K562 (cell line): ENCODE data around the gene IPPK. TPM values are rescaled to one million over a fixed set of nuclear protein-coding genes. Genes with fewer than 3 reads are reported as not detected.
A peak's percentile ranks its signal among the peaks of the same experiment; 100 is the strongest.

Experiments
- CBX5 ChIP-seq: IDR thresholded peaks from 2 replicates; pipeline ENCODE4 v1.6.1; 2014; ENCODE audit warnings: low read depth, borderline replicate concordance
- CREBBP ChIP-seq: IDR thresholded peaks from one replicate; pipeline ENCODE4 v1.6.1; 2012; ENCODE audit warnings: low read depth, mild to moderate bottlenecking, control low read depth, inconsistent platforms, low read length
- ESRRA ChIP-seq: fragments of 450-650 bp; IDR thresholded peaks from 2 replicates; pipeline ENCODE4 v1.6.1; 2014; ENCODE audit warnings: low read depth, mild to moderate bottlenecking, moderate library complexity, borderline replicate concordance
- HNRNPL ChIP-seq: fragments of 200-400 bp; formaldehyde crosslinking; IDR thresholded peaks from 2 replicates; pipeline ENCODE4 v1.6.1; 2017; ENCODE audit warnings: low read depth, mild to moderate bottlenecking, low read length
- KDM2B ChIP-seq: fragments of 250-450 bp; sonication (Bioruptor Pico); IDR thresholded peaks from 2 replicates; pipeline ENCODE4 v1.8.0; 2021; ENCODE audit warnings: mild to moderate bottlenecking, moderate library complexity
- MAFF ChIP-seq: IDR thresholded peaks from 2 replicates; pipeline ENCODE4 v1.6.1; 2012; ENCODE audit warnings: low read length, improper control_type of control experiment
- RUNX1 ChIP-seq: sonication (generic); IDR thresholded peaks from 2 replicates; pipeline ENCODE4 v1.6.1; 2016; ENCODE audit warnings: antibody characterized with exemption, low read depth
- STAT5A ChIP-seq: IDR thresholded peaks from 2 replicates; pipeline ENCODE4 v1.6.1; 2012; ENCODE audit warnings: low read length, inconsistent platforms, borderline replicate concordance
- ZBTB1 ChIP-seq: sonication (generic); formaldehyde crosslinking; IDR thresholded peaks from 2 replicates; pipeline ENCODE4 v1.8.1; 2023; ENCODE audit warnings: missing genetic modification reagents, low read depth, mild to moderate bottlenecking, borderline replicate concordance
- ZFP36 ChIP-seq: fragments of 150-350 bp; IDR thresholded peaks from 2 replicates; pipeline ENCODE4 v1.6.1; 2018; ENCODE audit warnings: low read length, low read depth; ENCODE audit not compliant: partially characterized antibody
- ZKSCAN8 ChIP-seq: fragments of 200-800 bp; sonication (Bioruptor generic); IDR thresholded peaks from 2 replicates; pipeline ENCODE4 v1.6.1; 2016; ENCODE audit warnings: missing genetic modification characterization, missing compliant biosample characterization
- ZNF274 ChIP-seq: IDR thresholded peaks from 2 replicates; pipeline ENCODE4 v1.6.1; 2011; ENCODE audit warnings: low read depth, mild to moderate bottlenecking, low read length, moderate library complexity, borderline replicate concordance
- ZNF644 ChIP-seq: fragments of 200-800 bp; sonication (Bioruptor generic); IDR thresholded peaks from 2 replicates; pipeline ENCODE4 v1.6.1; 2016; ENCODE audit warnings: low read depth, missing genetic modification characterization, missing compliant biosample characterization
- polyA plus RNA-seq, 8 experiments: library from polyadenylated mRNA; depleted of rRNA in 4 of 8; stranded (reverse) in 5 of 8; unstranded in 3 of 8; fragments of >200 nt; fragmentation: Nextera tagmentation in 2 of 8; fragmentation: Illumina TruSeq in 1 of 8; extraction: Ambion mirVana in 2 of 8; extraction: Trizol in 1 of 8; gene quantifications; 2 replicates each; pipeline versions ENCODE4 v1.2.1 to v1.2.3, GENCODE V29; 2011 to 2014; ENCODE audit warnings: inconsistent platforms in 1 of 8, missing spikeins in 1 of 8
- total RNA-seq, 7 experiments: library from RNA; depleted of rRNA in 6 of 7; stranded (reverse); fragments of >200 nt in 6 of 7; fragmentation: Illumina TruSeq in 2 of 7; extraction: Trizol in 2 of 7; gene quantifications; 2 replicates each; pipeline versions ENCODE4 v1.2.1 to v1.2.3, GENCODE V29; 2011 to 2021; ENCODE audit warnings: low replicate concordance in 1 of 7
- TF ChIP-seq, protein P1 (sequence below), 3 experiments: IDR thresholded peaks in 2 of 3; conservative IDR thresholded peaks in 1 of 3; 2 replicates each; pipeline ENCODE4 v1.5.1; 2011 to 2012; ENCODE audit warnings: low read length in 3 of 3, mild to moderate bottlenecking in 3 of 3, control low read depth in 2 of 3, improper control_type of control experiment in 1 of 3, inconsistent platforms in 1 of 3, low read depth in 1 of 3, mixed read lengths in 1 of 3, moderate library complexity in 1 of 3; ENCODE audit not compliant: insufficient read depth in 2 of 3
- TF ChIP-seq, protein P2 (sequence below): fragments of 450-650 bp; IDR thresholded peaks from 2 replicates; pipeline ENCODE4 v1.6.1; 2017; ENCODE audit warnings: mild to moderate bottlenecking, moderate library complexity
- TF ChIP-seq, protein P3 (sequence below), 2 experiments: fragments of 450-650 bp; formaldehyde crosslinking in 1 of 2; IDR thresholded peaks; 2 replicates each; pipeline versions ENCODE4 v1.4.0 to v1.6.1; 2014 to 2020; ENCODE audit warnings: mild to moderate bottlenecking in 2 of 2, borderline replicate concordance in 1 of 2, low read depth in 1 of 2

The IPPK gene
- total and polyA plus RNA-seq, 9 of the 15 experiments (the other 6 are each of a cell fraction or from before 2014, with no cell fraction given) = 3.1 to 22.2 (median 11.2) TPM

DNA sequence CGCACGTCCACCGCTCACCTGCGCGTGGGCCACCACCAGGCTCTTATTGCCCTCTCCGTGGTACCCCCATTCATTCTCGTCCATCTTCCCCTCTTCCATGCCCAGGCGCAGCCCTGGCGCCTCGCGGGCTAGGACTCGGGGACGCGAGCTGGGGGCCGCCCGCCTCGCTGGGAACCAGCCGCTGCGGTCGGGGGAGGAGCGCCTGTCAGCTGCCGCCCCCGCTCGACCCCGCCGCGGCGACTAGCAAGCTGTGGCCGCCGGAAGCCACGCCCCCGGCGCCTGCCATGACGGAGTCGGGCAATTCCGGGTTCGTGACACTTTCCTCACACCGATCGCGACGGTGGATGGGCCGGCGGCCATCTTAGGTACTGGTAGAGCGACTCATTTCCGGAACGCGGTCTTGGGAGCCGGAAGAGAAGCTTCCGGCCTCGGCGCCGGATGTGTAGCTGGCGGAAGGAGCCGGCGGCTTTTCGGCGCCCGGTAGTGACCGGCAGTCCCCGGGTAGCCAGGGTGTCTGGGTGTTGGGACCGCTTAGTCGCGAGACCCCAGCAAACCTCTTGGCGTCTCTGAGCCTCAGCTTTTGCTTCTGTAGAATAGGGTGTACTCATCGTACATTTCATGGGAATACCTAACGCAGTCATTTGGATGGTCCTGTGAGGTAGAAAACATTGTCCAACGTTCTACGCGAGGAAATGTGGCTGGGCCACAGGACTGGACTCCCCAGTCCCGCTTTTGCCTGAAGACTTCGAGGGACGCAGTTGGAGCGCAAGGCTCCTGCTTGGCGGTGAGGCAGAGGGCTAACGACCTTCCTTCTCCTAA, at the start of gene IPPK (continued):
- TF ChIP-seq CBX5 (peak; percentile 25; the same call in 1 of the 2 replicates), STAT5A (no peak; the same call in 1 of the 2 replicates), ESRRA (peak; percentile 73; the same call in 1 of the 2 replicates), KDM2B (CRISPR knock-in tag) (no peak), CREBBP (no peak), ZFP36 (no peak), ZBTB1 (CRISPR knock-in tag) (no peak), ZNF644 (tag) (peak; percentile 14; the same call in 1 of the 2 replicates), ZKSCAN8 (no peak), RUNX1 (no peak), HNRNPL (no peak), ZNF274 (no peak), MAFF (no peak)
- TF ChIP-seq, protein P1, sequence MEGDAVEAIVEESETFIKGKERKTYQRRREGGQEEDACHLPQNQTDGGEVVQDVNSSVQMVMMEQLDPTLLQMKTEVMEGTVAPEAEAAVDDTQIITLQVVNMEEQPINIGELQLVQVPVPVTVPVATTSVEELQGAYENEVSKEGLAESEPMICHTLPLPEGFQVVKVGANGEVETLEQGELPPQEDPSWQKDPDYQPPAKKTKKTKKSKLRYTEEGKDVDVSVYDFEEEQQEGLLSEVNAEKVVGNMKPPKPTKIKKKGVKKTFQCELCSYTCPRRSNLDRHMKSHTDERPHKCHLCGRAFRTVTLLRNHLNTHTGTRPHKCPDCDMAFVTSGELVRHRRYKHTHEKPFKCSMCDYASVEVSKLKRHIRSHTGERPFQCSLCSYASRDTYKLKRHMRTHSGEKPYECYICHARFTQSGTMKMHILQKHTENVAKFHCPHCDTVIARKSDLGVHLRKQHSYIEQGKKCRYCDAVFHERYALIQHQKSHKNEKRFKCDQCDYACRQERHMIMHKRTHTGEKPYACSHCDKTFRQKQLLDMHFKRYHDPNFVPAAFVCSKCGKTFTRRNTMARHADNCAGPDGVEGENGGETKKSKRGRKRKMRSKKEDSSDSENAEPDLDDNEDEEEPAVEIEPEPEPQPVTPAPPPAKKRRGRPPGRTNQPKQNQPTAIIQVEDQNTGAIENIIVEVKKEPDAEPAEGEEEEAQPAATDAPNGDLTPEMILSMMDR (IDR thresholded peaks at IDR 0.05 in 2 of 3, conservative IDR thresholded peaks at IDR 0.05 in 1 of 3; ENCODE audit: insufficient read depth in 2 of 3, low read depth in 1 of 3, low read length in 3 of 3) = no peak
- TF ChIP-seq, protein P2, sequence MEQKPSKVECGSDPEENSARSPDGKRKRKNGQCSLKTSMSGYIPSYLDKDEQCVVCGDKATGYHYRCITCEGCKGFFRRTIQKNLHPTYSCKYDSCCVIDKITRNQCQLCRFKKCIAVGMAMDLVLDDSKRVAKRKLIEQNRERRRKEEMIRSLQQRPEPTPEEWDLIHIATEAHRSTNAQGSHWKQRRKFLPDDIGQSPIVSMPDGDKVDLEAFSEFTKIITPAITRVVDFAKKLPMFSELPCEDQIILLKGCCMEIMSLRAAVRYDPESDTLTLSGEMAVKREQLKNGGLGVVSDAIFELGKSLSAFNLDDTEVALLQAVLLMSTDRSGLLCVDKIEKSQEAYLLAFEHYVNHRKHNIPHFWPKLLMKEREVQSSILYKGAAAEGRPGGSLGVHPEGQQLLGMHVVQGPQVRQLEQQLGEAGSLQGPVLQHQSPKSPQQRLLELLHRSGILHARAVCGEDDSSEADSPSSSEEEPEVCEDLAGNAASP = no peak
- TF ChIP-seq, protein P3, sequence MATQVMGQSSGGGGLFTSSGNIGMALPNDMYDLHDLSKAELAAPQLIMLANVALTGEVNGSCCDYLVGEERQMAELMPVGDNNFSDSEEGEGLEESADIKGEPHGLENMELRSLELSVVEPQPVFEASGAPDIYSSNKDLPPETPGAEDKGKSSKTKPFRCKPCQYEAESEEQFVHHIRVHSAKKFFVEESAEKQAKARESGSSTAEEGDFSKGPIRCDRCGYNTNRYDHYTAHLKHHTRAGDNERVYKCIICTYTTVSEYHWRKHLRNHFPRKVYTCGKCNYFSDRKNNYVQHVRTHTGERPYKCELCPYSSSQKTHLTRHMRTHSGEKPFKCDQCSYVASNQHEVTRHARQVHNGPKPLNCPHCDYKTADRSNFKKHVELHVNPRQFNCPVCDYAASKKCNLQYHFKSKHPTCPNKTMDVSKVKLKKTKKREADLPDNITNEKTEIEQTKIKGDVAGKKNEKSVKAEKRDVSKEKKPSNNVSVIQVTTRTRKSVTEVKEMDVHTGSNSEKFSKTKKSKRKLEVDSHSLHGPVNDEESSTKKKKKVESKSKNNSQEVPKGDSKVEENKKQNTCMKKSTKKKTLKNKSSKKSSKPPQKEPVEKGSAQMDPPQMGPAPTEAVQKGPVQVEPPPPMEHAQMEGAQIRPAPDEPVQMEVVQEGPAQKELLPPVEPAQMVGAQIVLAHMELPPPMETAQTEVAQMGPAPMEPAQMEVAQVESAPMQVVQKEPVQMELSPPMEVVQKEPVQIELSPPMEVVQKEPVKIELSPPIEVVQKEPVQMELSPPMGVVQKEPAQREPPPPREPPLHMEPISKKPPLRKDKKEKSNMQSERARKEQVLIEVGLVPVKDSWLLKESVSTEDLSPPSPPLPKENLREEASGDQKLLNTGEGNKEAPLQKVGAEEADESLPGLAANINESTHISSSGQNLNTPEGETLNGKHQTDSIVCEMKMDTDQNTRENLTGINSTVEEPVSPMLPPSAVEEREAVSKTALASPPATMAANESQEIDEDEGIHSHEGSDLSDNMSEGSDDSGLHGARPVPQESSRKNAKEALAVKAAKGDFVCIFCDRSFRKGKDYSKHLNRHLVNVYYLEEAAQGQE (IDR thresholded peaks at IDR 0.05; ENCODE audit: borderline replicate concordance) = peak; percentile 11; the same call in 1 of the 2 replicates
- TF ChIP-seq, protein P3 (CRISPR knock-in tag; IDR thresholded peaks at IDR 0.05; ENCODE audit: low read depth) = peak; percentile 51; the same call in 1 of the 2 replicates
